Activated T-helper 2 cell treated with anti-CD3 and anti-CD28 coated beads, Interferon-gamma antibody, Interleukin-2, Interleukin-4, amounts not matched to agents 10 μg/mL and 5 μg/mL and 100 μg/mL, durations not matched to agents 14 hours and 24 hours and 36 hours (primary cell): ENCODE measurements around the gene COG2. TPM values are rescaled to one million over a fixed set of nuclear protein-coding genes. Genes with fewer than 3 reads are reported as not detected.
"Not testable (repeated sequence)": the region's sequence is repeated elsewhere in the genome, so short reads cannot be mapped to it uniquely, and the experiment has no call there.

Experiments
- DNase-seq: peaks from one replicate; pipeline ENCODE4 v3.0.0; 2021; ENCODE audit warnings: low spot score
- H3K27ac Mint-ChIP-seq: one replicate; pipeline ENCODE4 v1.8.0; 2021; ENCODE audit warnings: mixed read lengths
- H3K27me3 Mint-ChIP-seq: one replicate; pipeline ENCODE4 v1.8.0; 2021; ENCODE audit warnings: low read depth, mixed read lengths
- H3K36me3 Mint-ChIP-seq: one replicate; pipeline ENCODE4 v1.8.0; 2021; ENCODE audit warnings: low read depth, mixed read lengths
- H3K4me1 Mint-ChIP-seq: one replicate; pipeline ENCODE4 v1.8.0; 2021; ENCODE audit warnings: low read depth, mixed read lengths
- H3K4me3 Mint-ChIP-seq: one replicate; pipeline ENCODE4 v1.8.0; 2021; ENCODE audit warnings: low read depth, mild to moderate bottlenecking, moderate library complexity, mixed read lengths
- H3K9me3 Mint-ChIP-seq: one replicate; pipeline ENCODE4 v1.8.0; 2021; ENCODE audit warnings: mixed read lengths
- intact Hi-C: fragments of 100-400 bp; cut with micrococcal nuclease; formaldehyde crosslinking; loops from one replicate; pipeline ENCODE4 v1.15.1; 2023
- total RNA-seq: library from RNA; stranded (reverse); gene quantifications from 2 replicates; pipeline ENCODE4 v1.2.3, GENCODE V29; 2022

COG2 gene
- total RNA-seq, 1 donor from 2014 or later: 38.8 TPM

DNA sequence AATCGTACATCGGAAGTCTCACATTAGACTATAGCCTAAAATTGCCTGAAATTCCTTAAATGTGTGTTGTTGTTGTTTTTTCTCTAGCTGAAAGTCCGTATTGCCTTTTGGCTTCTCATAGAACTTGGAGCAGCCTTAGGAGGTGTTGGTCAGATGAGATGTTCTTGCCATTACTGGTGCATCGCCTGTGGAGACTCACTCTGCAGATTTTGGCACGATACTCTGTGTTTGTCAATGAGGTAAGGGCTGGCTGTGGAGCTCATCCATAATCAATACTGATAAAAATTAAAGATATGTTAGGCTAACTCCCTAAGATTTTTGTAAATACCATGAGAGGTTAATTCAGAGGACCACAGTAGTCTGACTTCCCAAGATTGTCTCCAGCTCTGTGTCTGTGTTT, 42.7 kb downstream of the COG2 start:
- intact Hi-C loops: no loop called here
- H3K36me3 Mint-ChIP-seq: peaks cover 62% of the 10 kb centered on the region
- H3K4me1 Mint-ChIP-seq: no peaks in the 10 kb centered on the region
- H3K4me3 Mint-ChIP-seq: no peak overlapping the region
- H3K27ac Mint-ChIP-seq: no peak overlapping the region
- no peak for DNase-seq
- H3K27me3 Mint-ChIP-seq: no peaks in the 10 kb centered on the region
- H3K9me3 Mint-ChIP-seq: no peaks in the 10 kb centered on the region

GRCh38 chr1:230686747-230687146, 44.5 kb downstream of the COG2 start:
- no peaks in the 10 kb centered on the region for H3K27me3 Mint-ChIP-seq
- intact Hi-C loops: no loop called here
- no peak overlapping the region for H3K27ac Mint-ChIP-seq
- H3K9me3 Mint-ChIP-seq: no peaks in the 10 kb centered on the region
- no peak for DNase-seq
- H3K4me3 Mint-ChIP-seq: no peak overlapping the region
- no peaks in the 10 kb centered on the region for H3K4me1 Mint-ChIP-seq
- peaks cover 67% of the 10 kb centered on the region for H3K36me3 Mint-ChIP-seq

GRCh38 chr1:230690101-230690500, 47.8 kb downstream of the COG2 start:
- Mint-ChIP-seq H3K4me1 (no peaks in the 10 kb centered on the region), H3K27me3 (no peaks in the 10 kb centered on the region), H3K27ac (no peak overlapping the region), H3K9me3 (no peaks in the 10 kb centered on the region), H3K4me3 (no peak overlapping the region), H3K36me3 (peaks cover 60% of the 10 kb centered on the region)
- intact Hi-C loops: no loop called here
- no peak for DNase-seq

DNA sequence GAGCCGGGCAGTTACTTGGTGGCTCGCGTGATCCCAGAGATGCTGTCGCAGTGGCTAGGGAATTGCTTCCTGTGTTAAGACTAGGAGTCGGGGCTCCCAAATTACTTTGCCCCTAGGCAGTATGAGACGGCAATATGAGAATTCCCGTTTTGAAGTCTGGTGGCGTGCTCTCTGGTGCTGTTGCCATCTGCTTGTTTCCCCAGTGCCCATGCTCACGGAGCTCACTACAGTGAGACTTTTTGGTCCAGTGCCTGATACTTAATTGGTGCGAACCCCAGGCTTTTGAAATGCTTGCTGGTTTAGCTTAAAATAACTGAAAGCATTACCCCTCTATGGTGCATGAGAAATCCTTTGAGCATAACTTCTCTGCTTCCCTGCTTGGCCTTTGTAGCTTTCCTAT, 49.3 kb downstream of the COG2 start:
- H3K36me3 Mint-ChIP-seq: peaks cover 49% of the 10 kb centered on the region
- no peaks in the 10 kb centered on the region for H3K27me3 Mint-ChIP-seq
- intact Hi-C loops: no loop called here
- no peak for DNase-seq
- H3K4me1 Mint-ChIP-seq: no peaks in the 10 kb centered on the region
- H3K27ac Mint-ChIP-seq: no peak overlapping the region
- no peaks in the 10 kb centered on the region for H3K9me3 Mint-ChIP-seq
- H3K4me3 Mint-ChIP-seq: no peak overlapping the region

GRCh38 chr1:230693221-230693620, 50.9 kb downstream of the COG2 start:
- Mint-ChIP-seq H3K27ac (no peak overlapping the region), H3K9me3 (no peaks in the 10 kb centered on the region), H3K36me3 (peaks cover 37% of the 10 kb centered on the region), H3K4me1 (no peaks in the 10 kb centered on the region), H3K27me3 (no peaks in the 10 kb centered on the region), H3K4me3 (no peak overlapping the region)
- no peak for DNase-seq
- intact Hi-C loops: no loop called here

DNA sequence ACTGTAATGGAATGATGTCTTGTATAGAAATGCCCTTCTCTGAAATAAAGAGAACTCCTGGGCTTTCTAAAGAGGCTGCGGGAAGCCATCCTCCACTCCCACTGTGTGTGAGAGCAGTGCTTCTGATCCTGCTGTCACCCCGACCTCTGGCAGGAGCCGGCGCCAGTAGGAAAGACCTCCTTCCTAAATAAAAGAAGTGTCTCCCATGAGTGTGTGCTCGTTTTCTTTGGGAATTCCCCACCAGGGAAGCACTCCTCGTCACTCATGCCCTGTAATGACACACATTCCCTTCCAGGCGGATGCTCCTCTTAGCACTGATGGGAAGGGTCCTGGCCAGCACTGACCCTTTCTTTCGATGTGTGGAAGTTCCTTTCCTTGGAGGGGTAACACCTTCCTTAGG, 51.5 kb downstream of the COG2 start:
- no peak overlapping the region for H3K27ac Mint-ChIP-seq
- H3K4me1 Mint-ChIP-seq: no peaks in the 10 kb centered on the region
- no peak for DNase-seq
- H3K36me3 Mint-ChIP-seq: peaks cover 33% of the 10 kb centered on the region
- intact Hi-C loops: no loop called here
- no peaks in the 10 kb centered on the region for H3K9me3 Mint-ChIP-seq
- H3K27me3 Mint-ChIP-seq: no peaks in the 10 kb centered on the region
- no peak overlapping the region for H3K4me3 Mint-ChIP-seq

GRCh38 chr1:230694464-230694863, 52.2 kb downstream of the COG2 start:
- Mint-ChIP-seq H3K4me1 (no peaks in the 10 kb centered on the region), H3K9me3 (no peaks in the 10 kb centered on the region), H3K27ac (no peak overlapping the region), H3K4me3 (no peak overlapping the region), H3K36me3 (peaks cover 33% of the 10 kb centered on the region), H3K27me3 (peaks cover 2% of the 10 kb centered on the region)
- DNase-seq: no peak
- intact Hi-C loops: no loop called here

DNA sequence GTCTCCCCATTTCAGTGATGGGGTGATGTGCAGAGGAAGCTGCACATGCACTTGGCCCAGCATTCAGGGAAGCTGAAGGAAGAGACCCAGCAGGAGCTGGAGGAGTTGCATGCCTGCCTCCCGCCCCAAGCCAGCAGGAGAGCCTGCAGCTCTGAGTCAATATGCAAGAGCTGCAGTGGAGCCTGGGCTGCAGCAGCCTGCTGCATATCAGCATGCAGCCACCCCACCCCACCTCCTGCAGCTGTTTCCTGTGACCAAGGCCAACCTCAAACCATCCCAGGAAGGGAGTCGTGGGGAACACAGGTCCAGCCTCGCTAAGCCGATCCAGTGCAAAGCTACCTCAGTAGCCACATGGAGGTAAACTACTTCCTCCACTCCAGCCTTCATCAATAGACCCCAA, 52.7 kb downstream of the COG2 start:
- intact Hi-C loops: no loop called here
- DNase-seq: no peak
- Mint-ChIP-seq H3K4me1 (no peaks in the 10 kb centered on the region), H3K27me3 (peaks cover 4% of the 10 kb centered on the region), H3K9me3 (no peaks in the 10 kb centered on the region), H3K4me3 (no peak overlapping the region), H3K27ac (no peak overlapping the region), H3K36me3 (peaks cover 28% of the 10 kb centered on the region)

DNA sequence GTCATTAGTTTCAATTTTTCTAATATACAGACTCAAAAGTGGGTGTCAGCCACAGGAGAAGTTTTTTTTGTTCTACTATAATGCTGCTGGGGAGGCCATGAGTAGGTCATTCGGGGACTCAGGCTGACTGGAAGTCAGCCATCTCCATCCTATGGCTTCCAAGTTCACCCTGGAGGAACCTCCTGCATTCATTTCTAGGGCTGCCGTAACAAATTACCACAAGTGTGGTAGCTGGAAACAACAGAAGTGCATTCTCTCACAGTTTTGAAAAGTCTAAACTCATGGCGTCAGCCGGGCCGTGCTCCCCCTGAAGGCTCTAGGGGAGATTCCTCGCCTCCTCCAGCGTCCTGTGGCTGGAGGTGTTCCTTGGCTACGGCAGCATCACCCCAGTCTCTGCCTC, 53.9 kb downstream of the COG2 start:
- Mint-ChIP-seq H3K4me1 (no peaks in the 10 kb centered on the region), H3K27ac (no peak overlapping the region), H3K27me3 (peaks cover 6% of the 10 kb centered on the region), H3K36me3 (peaks cover 22% of the 10 kb centered on the region), H3K9me3 (no peaks in the 10 kb centered on the region), H3K4me3 (no peak overlapping the region)
- DNase-seq: no peak
- intact Hi-C loops: no loop called here

- DNase-seq: no peak
- Mint-ChIP-seq H3K9me3 (no peaks in the 10 kb centered on the region), H3K36me3 (peaks cover 16% of the 10 kb centered on the region), H3K4me3 (no peak overlapping the region), H3K27me3 (peaks cover 6% of the 10 kb centered on the region), H3K27ac (no peak overlapping the region), H3K4me1 (no peaks in the 10 kb centered on the region)
- intact Hi-C loops: no loop called here
These were observed 54.6 kb downstream of the COG2 start for GRCh38 chr1:230696722-230697437.

DNA sequence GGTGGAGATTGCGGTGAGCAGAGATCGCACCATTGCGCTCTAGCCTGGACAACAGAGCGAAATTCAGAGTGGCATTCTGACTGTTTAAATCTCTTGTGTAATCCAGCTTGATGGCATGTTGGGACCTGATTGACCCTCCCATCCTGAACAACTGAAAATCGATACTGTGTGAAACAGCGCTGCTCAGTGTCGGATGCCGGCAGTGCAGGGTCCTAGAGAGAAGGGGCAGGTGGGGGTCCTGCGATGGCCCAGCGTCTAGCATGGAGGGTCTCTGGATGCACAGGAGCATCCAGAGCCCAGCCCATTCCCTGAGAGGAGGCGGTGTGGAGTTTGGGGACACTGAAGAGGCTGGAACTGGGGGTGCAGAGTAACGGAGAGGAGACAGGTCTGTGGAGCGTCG, 55.8 kb downstream of the COG2 start:
- intact Hi-C loops: no loop called here
- no peak for DNase-seq
- Mint-ChIP-seq H3K27me3 (peaks cover 6% of the 10 kb centered on the region), H3K36me3 (peaks cover 7% of the 10 kb centered on the region), H3K27ac (no peak overlapping the region), H3K4me3 (no peak overlapping the region), H3K4me1 (no peaks in the 10 kb centered on the region), H3K9me3 (no peaks in the 10 kb centered on the region)

DNA sequence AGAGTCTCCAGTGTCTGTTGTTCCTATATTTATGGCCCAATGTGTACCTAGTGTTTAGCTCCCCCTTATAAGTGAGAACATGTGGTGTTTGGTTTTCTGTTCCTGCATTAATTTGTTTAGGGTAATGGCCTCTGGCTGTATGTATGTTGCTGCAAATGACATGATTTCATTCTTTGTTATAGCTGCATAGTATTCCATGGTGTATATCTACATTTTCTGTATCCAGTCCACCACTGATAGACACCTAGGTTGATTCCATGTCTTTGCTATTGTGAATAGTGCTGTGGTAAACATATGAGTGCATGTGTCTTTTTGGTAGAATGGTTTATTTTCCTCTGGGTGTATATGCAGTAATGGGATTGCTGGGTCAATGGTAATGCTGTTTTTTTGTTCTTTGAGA, 56.7 kb downstream of the COG2 start:
- intact Hi-C loops, H3K36me3 Mint-ChIP-seq, DNase-seq, H3K4me3 Mint-ChIP-seq, H3K4me1 Mint-ChIP-seq, H3K9me3 Mint-ChIP-seq, H3K27ac Mint-ChIP-seq, H3K27me3 Mint-ChIP-seq: not testable (repeated sequence)

DNA sequence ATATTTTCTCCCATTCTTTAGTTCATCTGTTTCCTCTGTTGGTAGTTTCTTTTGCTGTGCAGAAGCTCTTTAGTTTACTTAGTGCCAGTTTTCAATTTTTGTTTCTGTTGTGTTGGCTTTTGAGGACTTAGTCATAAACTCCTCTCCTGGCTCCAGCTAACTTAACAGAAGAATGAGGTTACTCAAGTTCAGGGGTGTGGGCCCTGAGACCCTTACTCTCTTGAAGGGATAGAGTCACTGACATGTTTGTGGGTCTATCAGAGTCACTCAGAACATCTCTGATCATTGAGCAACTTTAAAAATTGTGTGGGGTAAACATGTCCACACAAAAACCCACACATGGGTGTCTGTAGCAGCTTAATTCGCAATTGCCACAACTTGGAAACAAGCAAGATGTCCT, 57.4 kb downstream of the COG2 start:
- intact Hi-C loops: no loop called here
- Mint-ChIP-seq H3K36me3 (no peaks in the 10 kb centered on the region), H3K4me3 (no peak overlapping the region), H3K4me1 (no peaks in the 10 kb centered on the region), H3K27me3 (peaks cover 6% of the 10 kb centered on the region), H3K27ac (no peak overlapping the region), H3K9me3 (no peaks in the 10 kb centered on the region)
- DNase-seq: no peak

DNA sequence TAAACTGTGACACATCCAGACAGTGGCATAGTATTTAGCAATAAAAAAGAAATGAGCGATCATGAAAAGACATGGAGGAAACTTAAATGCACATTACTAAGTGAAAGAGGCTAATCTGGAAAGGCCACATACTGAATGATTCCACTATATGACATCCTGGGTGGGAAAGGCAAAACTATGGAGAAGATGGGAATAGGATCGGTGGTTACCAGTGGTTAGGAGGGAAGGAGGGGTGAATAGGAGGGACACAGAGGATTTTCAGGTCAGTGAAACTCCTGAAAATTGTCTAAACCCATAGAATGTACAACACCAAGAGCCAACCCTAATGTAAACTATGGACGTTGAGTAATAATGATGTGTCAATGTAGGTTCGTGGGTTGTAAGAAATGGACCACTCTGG, 57.9 kb downstream of the COG2 start:
- Mint-ChIP-seq H3K27me3 (peaks cover 6% of the 10 kb centered on the region), H3K27ac (no peak overlapping the region), H3K9me3 (no peaks in the 10 kb centered on the region), H3K4me1 (no peaks in the 10 kb centered on the region), H3K36me3 (no peaks in the 10 kb centered on the region), H3K4me3 (no peak overlapping the region)
- intact Hi-C loops: no loop called here
- no peak for DNase-seq
